Stomach smooth muscle (tissue), 2 donors: ENCODE results near the gene ZNF311.
A peak's percentile ranks its signal among the peaks of the same experiment; 100 is the strongest.
"Not testable (repeated sequence)": the region's sequence is repeated elsewhere in the genome, so short reads cannot be mapped to it uniquely, and the experiment has no call there.

Experiments
- H3K27ac ChIP-seq: one replicate; pipeline ENCODE4 v1.7.0; 2013; ENCODE audit warnings: mild to moderate bottlenecking, low read length, inconsistent platforms
- H3K27me3 ChIP-seq, 2 donors: one replicate each; pipeline ENCODE4 v1.7.0; 2013; ENCODE audit warnings: low read length in 2 of 2; ENCODE audit not compliant: insufficient read depth in 2 of 2, control insufficient read depth in 1 of 2
- H3K36me3 ChIP-seq, 2 donors: one replicate each; pipeline ENCODE4 v1.7.0; 2013; ENCODE audit warnings: low read length in 2 of 2; ENCODE audit not compliant: control insufficient read depth in 2 of 2, insufficient read depth in 2 of 2
- H3K4me1 ChIP-seq: one replicate; pipeline ENCODE4 v1.7.0; 2013; ENCODE audit warnings: low read length; ENCODE audit not compliant: control insufficient read depth, insufficient read depth
- H3K4me3 ChIP-seq, 2 donors: one replicate each; pipeline ENCODE4 v1.7.0; 2013; ENCODE audit warnings: low read length in 2 of 2
- H3K9ac ChIP-seq, 2 donors: one replicate each; pipeline ENCODE4 v1.7.0; 2013; ENCODE audit warnings: low read length in 2 of 2, mild to moderate bottlenecking in 1 of 2
- H3K9me3 ChIP-seq, 2 donors: one replicate each; pipeline ENCODE4 v1.7.0; 2013; ENCODE audit warnings: low read length in 2 of 2; ENCODE audit not compliant: control insufficient read depth in 2 of 2
- donor health status: healthy.
- donor health status: Pancreatic carcinoma.

Gene ZNF311

GRCh38 chr6:28953585-28954258 is 51.4 kb downstream of the ZNF311 start:
- peak overlapping the region in 1 of 2 donors; percentile 59 for H3K4me3 ChIP-seq
- peaks cover 3% of the 10 kb centered on the region for H3K4me1 ChIP-seq
- H3K27ac ChIP-seq = no peak overlapping the region
- no peaks in the 10 kb centered on the region for H3K9me3 ChIP-seq
- H3K27me3 ChIP-seq = peaks cover 9 to 10% of the 10 kb centered on the region in 2 donors
- H3K9ac ChIP-seq = no peak overlapping the region
- H3K36me3 ChIP-seq = no peaks in the 10 kb centered on the region

GRCh38 chr6:28953039-28953584 is 52.0 kb downstream of the ZNF311 start:
- H3K4me1 ChIP-seq = peaks cover 3% of the 10 kb centered on the region
- no peak overlapping the region for H3K27ac ChIP-seq
- peaks cover 9 to 10% of the 10 kb centered on the region in 2 donors for H3K27me3 ChIP-seq
- peak overlapping the region in 1 of 2 donors; percentile 59 for H3K4me3 ChIP-seq
- H3K36me3 ChIP-seq = no peaks in the 10 kb centered on the region
- H3K9ac ChIP-seq = no peak overlapping the region
- no peaks in the 10 kb centered on the region for H3K9me3 ChIP-seq

GRCh38 chr6:28949656-28950195 is 55.4 kb downstream of the ZNF311 start:
- not testable (repeated sequence) for H3K9me3 ChIP-seq, H3K4me1 ChIP-seq, H3K27ac ChIP-seq, H3K36me3 ChIP-seq, H3K4me3 ChIP-seq, H3K9ac ChIP-seq
- peaks cover 9 to 10% of the 10 kb centered on the region in 2 donors for H3K27me3 ChIP-seq

GRCh38 chr6:28948782-28949486 is 56.2 kb downstream of the ZNF311 start:
- Histone ChIP-seq H3K36me3 (no peaks in the 10 kb centered on the region), H3K27me3 (peaks cover 4 to 5% of the 10 kb centered on the region in 2 donors), H3K9ac (no peak overlapping the region), H3K9me3 (no peaks in the 10 kb centered on the region), H3K4me3 (no peak overlapping the region), H3K4me1 (peaks cover 6% of the 10 kb centered on the region), H3K27ac (no peak overlapping the region)

GRCh38 chr6:28947831-28948270 is 57.3 kb downstream of the ZNF311 start:
- no peak overlapping the region for H3K27ac ChIP-seq
- H3K36me3 ChIP-seq = no peaks in the 10 kb centered on the region
- peaks cover 9% of the 10 kb centered on the region for H3K4me1 ChIP-seq
- no peak overlapping the region for H3K4me3 ChIP-seq
- H3K9ac ChIP-seq = no peak overlapping the region
- no peaks in the 10 kb centered on the region for H3K9me3 ChIP-seq
- no peaks in the 10 kb centered on the region for H3K27me3 ChIP-seq

- no peaks in the 10 kb centered on the region for H3K36me3 ChIP-seq
- no peaks in the 10 kb centered on the region for H3K27me3 ChIP-seq
- H3K4me1 ChIP-seq = peaks cover 10% of the 10 kb centered on the region
- H3K9ac ChIP-seq = no peak overlapping the region
- H3K27ac ChIP-seq = no peak overlapping the region
- H3K9me3 ChIP-seq = no peaks in the 10 kb centered on the region
- H3K4me3 ChIP-seq = no peak overlapping the region
Observed at GRCh38 chr6:28947067-28947765, 57.9 kb downstream of the ZNF311 start.

- H3K36me3 ChIP-seq = no peaks in the 10 kb centered on the region
- no peak overlapping the region for H3K27ac ChIP-seq
- no peak overlapping the region for H3K4me3 ChIP-seq
- no peak overlapping the region for H3K9ac ChIP-seq
- H3K27me3 ChIP-seq = no peaks in the 10 kb centered on the region
- H3K9me3 ChIP-seq = no peaks in the 10 kb centered on the region
- peaks cover 20% of the 10 kb centered on the region for H3K4me1 ChIP-seq
Observed at GRCh38 chr6:28945349-28945748, 59.8 kb downstream of the ZNF311 start.
